H9 (cell line): ENCODE results near the gene KIF14. TPM values are rescaled to one million over a fixed set of nuclear protein-coding genes. Genes with fewer than 3 reads are reported as not detected.

ENCODE experiments used
- DNase-seq: peaks from one replicate; pipeline ENCODE4 v3.0.0-alpha.2; 2017
- H2AFZ ChIP-seq: one replicate; pipeline ENCODE4 v1.6.1; 2013; ENCODE audit warnings: mild to moderate bottlenecking, low read length, control low read depth, moderate library complexity
- H2AK5ac ChIP-seq: 2 replicates; pipeline ENCODE4 v1.6.1; 2013; ENCODE audit warnings: low read length, control low read depth, mixed read lengths; ENCODE audit not compliant: insufficient read length
- H2BK120ac ChIP-seq: one replicate; pipeline ENCODE4 v1.6.1; 2013; ENCODE audit warnings: low read depth, mild to moderate bottlenecking, low read length, control low read depth, inconsistent platforms; ENCODE audit not compliant: poor library complexity, severe bottlenecking
- H2BK12ac ChIP-seq: 2 replicates; pipeline ENCODE4 v1.6.1; 2013; ENCODE audit warnings: low read length, control low read depth, mixed read lengths, low read depth; ENCODE audit not compliant: insufficient read length
- H2BK15ac ChIP-seq: 2 replicates; pipeline ENCODE4 v1.6.1; 2013; ENCODE audit warnings: low read depth, low read length, control low read depth
- H2BK20ac ChIP-seq: one replicate; pipeline ENCODE4 v1.6.1; 2013; ENCODE audit warnings: low read depth, mild to moderate bottlenecking, low read length, control low read depth, inconsistent platforms; ENCODE audit not compliant: poor library complexity, severe bottlenecking
- H2BK5ac ChIP-seq: 2 replicates; pipeline ENCODE4 v1.6.1; 2013; ENCODE audit warnings: low read length, control low read depth, mixed read lengths; ENCODE audit not compliant: insufficient read length
- H3K14ac ChIP-seq: 2 replicates; pipeline ENCODE4 v1.6.1; 2013; ENCODE audit warnings: low read length, control low read depth; ENCODE audit not compliant: insufficient read depth
- H3K18ac ChIP-seq: 2 replicates; pipeline ENCODE4 v1.6.1; 2013; ENCODE audit warnings: low read depth, mild to moderate bottlenecking, mixed read lengths, low read length, control low read depth; ENCODE audit not compliant: insufficient read length
- H3K23ac ChIP-seq: 2 replicates; pipeline ENCODE4 v1.6.1; 2013; ENCODE audit warnings: low read length, control low read depth, mixed read lengths, low read depth; ENCODE audit not compliant: insufficient read length
- H3K23me2 ChIP-seq: 2 replicates; pipeline ENCODE4 v1.6.1; 2013; ENCODE audit warnings: low read depth, mild to moderate bottlenecking, mixed read lengths, low read length, control low read depth; ENCODE audit not compliant: insufficient read length, poor library complexity, severe bottlenecking
- H3K27ac ChIP-seq: 2 replicates; pipeline ENCODE4 v1.5.1; 2013; ENCODE audit warnings: low read length, control low read depth, mixed read lengths, low read depth; ENCODE audit not compliant: insufficient read length
- H3K27me3 ChIP-seq: 2 replicates; pipeline ENCODE4 v1.6.1; 2013; ENCODE audit warnings: low read length, control low read depth, inconsistent platforms; ENCODE audit not compliant: insufficient read depth
- H3K4ac ChIP-seq: 2 replicates; pipeline ENCODE4 v1.6.1; 2013; ENCODE audit warnings: low read depth, mild to moderate bottlenecking, control low read depth, inconsistent platforms, low read length, moderate library complexity
- H3K4me1 ChIP-seq: 2 replicates; pipeline ENCODE4 v1.6.1; 2013; ENCODE audit warnings: low read length, control low read depth, inconsistent platforms; ENCODE audit not compliant: insufficient read depth
- H3K4me2 ChIP-seq: 2 replicates; pipeline ENCODE4 v1.6.1; 2013; ENCODE audit warnings: low read length, control low read depth, mixed read lengths; ENCODE audit not compliant: insufficient read length, insufficient read depth
- H3K56ac ChIP-seq: 2 replicates; pipeline ENCODE4 v1.6.1; 2013; ENCODE audit warnings: low read depth, mild to moderate bottlenecking, mixed read lengths, low read length, control low read depth; ENCODE audit not compliant: insufficient read length
- H3K79me1 ChIP-seq: 2 replicates; pipeline ENCODE4 v1.6.1; 2013; ENCODE audit warnings: low read depth, mild to moderate bottlenecking, moderate library complexity, low read length, control low read depth, inconsistent platforms; ENCODE audit not compliant: insufficient read depth, poor library complexity, severe bottlenecking
- H3K79me2 ChIP-seq: 2 replicates; pipeline ENCODE4 v1.6.1; 2013; ENCODE audit warnings: low read length, control low read depth, inconsistent platforms; ENCODE audit not compliant: insufficient read depth
- H3K9ac ChIP-seq: 2 replicates; pipeline ENCODE4 v1.6.1; 2013; ENCODE audit warnings: low read length, control low read depth, mixed read lengths; ENCODE audit not compliant: insufficient read length; ENCODE audit errors: extremely low read depth
- H3K9me3 ChIP-seq: one replicate; pipeline ENCODE4 v1.6.1; 2013; ENCODE audit warnings: low read depth, low read length, inconsistent platforms; ENCODE audit not compliant: control insufficient read depth
- H3T11ph ChIP-seq: one replicate; pipeline ENCODE4 v1.6.1; 2013; ENCODE audit warnings: mild to moderate bottlenecking, low read length, control low read depth, inconsistent platforms
- H4K20me1 ChIP-seq: one replicate; pipeline ENCODE4 v1.6.1; 2013; ENCODE audit not compliant: control insufficient read depth, insufficient read length, insufficient read depth
- H4K5ac ChIP-seq: 2 replicates; pipeline ENCODE4 v1.6.1; 2013; ENCODE audit warnings: low read depth, mild to moderate bottlenecking, mixed read lengths, low read length, control low read depth; ENCODE audit not compliant: insufficient read length
- H4K8ac ChIP-seq: replicated peaks from 2 replicates; pipeline ENCODE4 v1.6.1; 2013; ENCODE audit warnings: low read length, control low read depth, mixed read lengths, low read depth; ENCODE audit not compliant: insufficient read length
- H4K91ac ChIP-seq: 2 replicates; pipeline ENCODE4 v1.6.1; 2013; ENCODE audit warnings: low read depth, mild to moderate bottlenecking, moderate library complexity, mixed read lengths, low read length, control low read depth; ENCODE audit not compliant: insufficient read length
- H3K27ac Mint-ChIP-seq, 3 experiments: 2 replicates in 2 of 3; 3 replicates in 1 of 3; pipeline ENCODE4 v1.8.0; 2020 to 2021; ENCODE audit warnings: mixed read lengths in 3 of 3, mild to moderate bottlenecking in 1 of 3, moderate library complexity in 1 of 3
- H3K27me3 Mint-ChIP-seq: 2 replicates; pipeline ENCODE4 v1.8.0; 2021; ENCODE audit warnings: low read depth, mild to moderate bottlenecking, moderate library complexity, mixed read lengths
- H3K36me3 Mint-ChIP-seq, 3 experiments: 2 replicates in 2 of 3; 3 replicates in 1 of 3; pipeline ENCODE4 v1.8.0; 2020 to 2021; ENCODE audit warnings: low read depth in 3 of 3, mixed read lengths in 3 of 3; ENCODE audit not compliant: insufficient read depth in 1 of 3
- H3K4me1 Mint-ChIP-seq, 2 experiments: 2 replicates each; pipeline ENCODE4 v1.8.0; 2020; ENCODE audit warnings: mixed read lengths in 2 of 2
- H3K4me3 Mint-ChIP-seq, 2 experiments: 2 replicates in 1 of 2; 3 replicates in 1 of 2; pipeline ENCODE4 v1.8.0; 2020 to 2021; ENCODE audit warnings: mild to moderate bottlenecking in 2 of 2, mixed read lengths in 2 of 2, moderate library complexity in 1 of 2
- H3K9me3 Mint-ChIP-seq, 2 experiments: 2 replicates in 1 of 2; 3 replicates in 1 of 2; pipeline ENCODE4 v1.8.0; 2020; ENCODE audit warnings: mild to moderate bottlenecking in 2 of 2, mixed read lengths in 2 of 2, moderate library complexity in 1 of 2
- CTCF ChIP-seq: fragments of 200-600 bp; sonication (generic); conservative IDR thresholded peaks from 3 replicates; pipeline ENCODE4 v1.8.0; 2021; ENCODE audit warnings: antibody characterized with exemption, mild to moderate bottlenecking
- total RNA-seq: library from RNA; stranded (reverse); gene quantifications from 2 replicates; pipeline ENCODE4 v1.2.1, GENCODE V29; 2021

KIF14 gene
- total RNA-seq, 1 experiment from 2014 or later = 18.2 TPM

GRCh38 chr1:200550367-200550766 lies 70.2 kb downstream of the KIF14 start:
- Histone ChIP-seq H2BK120ac (no peak overlapping the region), H3K27me3 (no peaks in the 10 kb centered on the region), H4K91ac (no peak overlapping the region), H3K9ac (no peak overlapping the region), H3K4me2 (no peak overlapping the region), H4K8ac (no peak overlapping the region), H3T11ph (no peak overlapping the region), H4K5ac (no peak overlapping the region), H2BK20ac (no peak overlapping the region), H3K27ac (no peak overlapping the region), H2BK15ac (no peak overlapping the region), H4K20me1 (no peaks in the 10 kb centered on the region), H2BK12ac (no peak overlapping the region), H3K79me1 (no peaks in the 10 kb centered on the region), H3K23ac (no peak overlapping the region), H3K23me2 (no peaks in the 10 kb centered on the region), H3K79me2 (no peaks in the 10 kb centered on the region), H3K4me1 (no peaks in the 10 kb centered on the region), H2BK5ac (no peak overlapping the region), H2AK5ac (no peak overlapping the region), H2AFZ (no peak overlapping the region), H3K56ac (no peak overlapping the region), H3K9me3 (no peaks in the 10 kb centered on the region), H3K14ac (no peak overlapping the region), H3K4ac (no peak overlapping the region), H3K18ac (no peak overlapping the region)
- no peak for DNase-seq
- Mint-ChIP-seq H3K9me3 (no peaks in the 10 kb centered on the region), H3K27ac (no peak overlapping the region; a peak in 1 of 7 replicates), H3K27me3 (no peaks in the 10 kb centered on the region), H3K4me3 (no peak overlapping the region), H3K4me1 (peaks cover 3 to 4% of the 10 kb centered on the region in 2 experiments; a peak in 3 of 4 replicates), H3K36me3 (peaks cover 2 to 15% (median 11%) of the 10 kb centered on the region in 3 experiments; a peak in 5 of 7 replicates)
- TF ChIP-seq CTCF = no peak
